Fibroblast of lung (primary cell): ENCODE results near the gene GAB1. TPM values are rescaled to one million over a fixed set of nuclear protein-coding genes. Genes with fewer than 3 reads are reported as not detected.
A peak's percentile ranks its signal among the peaks of the same experiment; 100 is the strongest.

Source experiments
- DNase-seq, 2 donors: peaks; one replicate each; pipeline versions ENCODE4 v3.0.0 to v3.0.0-alpha.2; 2010; ENCODE audit warnings: low read depth in 2 of 2
- H2AFZ ChIP-seq: 2 replicates; pipeline ENCODE4 v1.5.1; 2012; ENCODE audit warnings: low read length, control low read depth, inconsistent platforms
- H3K27ac ChIP-seq: 2 replicates; pipeline ENCODE4 v1.5.1; 2011; ENCODE audit warnings: low read length, control low read depth; ENCODE audit not compliant: insufficient read depth
- H3K27me3 ChIP-seq: 2 replicates; pipeline ENCODE4 v1.5.1; 2011; ENCODE audit warnings: mild to moderate bottlenecking, low read length; ENCODE audit not compliant: control insufficient read depth, insufficient read depth
- H3K36me3 ChIP-seq: 2 replicates; pipeline ENCODE4 v1.5.1; 2011; ENCODE audit warnings: low read length; ENCODE audit not compliant: control insufficient read depth, insufficient read depth
- H3K4me1 ChIP-seq: 2 replicates; pipeline ENCODE4 v1.5.1; 2011; ENCODE audit warnings: low read length; ENCODE audit not compliant: control insufficient read depth, insufficient read depth; ENCODE audit errors: extremely low read depth
- H3K4me2 ChIP-seq: 2 replicates; pipeline ENCODE4 v1.5.1; 2011; ENCODE audit warnings: low read length, control low read depth; ENCODE audit not compliant: insufficient read depth; ENCODE audit errors: extremely low read depth
- H3K4me3 ChIP-seq, 4 experiments: fragments of 200-600 bp in 1 of 4; sonication (generic) in 1 of 4; replicated peaks in 1 of 4; 2 replicates each; pipeline ENCODE4 v1.5.1; 2011 to 2016; ENCODE audit warnings: low read length in 4 of 4, low read depth in 3 of 4, mild to moderate bottlenecking in 3 of 4, control low read depth in 2 of 4, inconsistent platforms in 1 of 4, mixed read lengths in 1 of 4; ENCODE audit not compliant: insufficient read depth in 1 of 4; ENCODE audit errors: control extremely low read depth in 1 of 4
- H3K79me2 ChIP-seq: 2 replicates; pipeline ENCODE4 v1.5.1; 2012; ENCODE audit warnings: mild to moderate bottlenecking, low read length, inconsistent platforms; ENCODE audit not compliant: control insufficient read depth, insufficient read depth
- H3K9ac ChIP-seq: 2 replicates; pipeline ENCODE4 v1.5.1; 2011; ENCODE audit warnings: mild to moderate bottlenecking, low read length, control low read depth; ENCODE audit not compliant: insufficient read depth
- H3K9me3 ChIP-seq: 2 replicates; pipeline ENCODE4 v1.5.1; 2012; ENCODE audit warnings: low read depth, low read length; ENCODE audit not compliant: control insufficient read depth, insufficient read depth
- H4K20me1 ChIP-seq: 2 replicates; pipeline ENCODE4 v1.5.1; 2011; ENCODE audit warnings: low read length; ENCODE audit not compliant: control insufficient read depth, insufficient read depth; ENCODE audit errors: extremely low read depth
- CTCF ChIP-seq, 2 donors: IDR thresholded peaks in 1 of 2; conservative IDR thresholded peaks in 1 of 2; 1 replicate in 1 of 2; 2 replicates in 1 of 2; pipeline ENCODE4 v1.5.1; 2011 to 2012; ENCODE audit warnings: low read length in 2 of 2, control low read depth in 1 of 2, inconsistent platforms in 1 of 2, low read depth in 1 of 2, mild to moderate bottlenecking in 1 of 2
- EZH2 ChIP-seq: IDR thresholded peaks from 2 replicates; pipeline ENCODE4 v1.5.1; 2012; ENCODE audit warnings: low read length, control low read depth, mild to moderate bottlenecking; ENCODE audit errors: missing control alignments
- polyA plus RNA-seq, 2 donors: library from polyadenylated mRNA; depleted of rRNA in 1 of 2; stranded (reverse) in 1 of 2; unstranded in 1 of 2; fragments of >200 nt; gene quantifications; 2 replicates each; pipeline ENCODE4 v1.2.1, GENCODE V29; 2011 to 2012; ENCODE audit warnings: missing spikeins in 1 of 2
- total RNA-seq: library from RNA; depleted of rRNA; stranded (reverse); fragments of >200 nt; gene quantifications from 2 replicates; pipeline ENCODE4 v1.2.1, GENCODE V29; 2014

The GAB1 gene
- total and polyA plus RNA-seq, 2 donors (not counting 1 experiment from before 2014, with no cell fraction given), result 10.6 to 18.0 TPM

- H3K27me3 ChIP-seq, result no peaks in the 10 kb centered on the region
- DNase-seq, result peak; percentile 67
- TF ChIP-seq CTCF (conservative IDR thresholded peaks at IDR 0.05 in 1 of 2, IDR thresholded peaks at IDR 0.05 in 1 of 2; ENCODE audit: low read depth in 1 of 2, low read length in 2 of 2), result no peak
- no peak for TF ChIP-seq EZH2
- no peaks in the 10 kb centered on the region for H3K9me3 ChIP-seq
- no peaks in the 10 kb centered on the region for H3K36me3 ChIP-seq
- H3K4me2 ChIP-seq, result peak overlapping the region; percentile 61
- peak overlapping the region; percentile 49 to 93 (median 87) for H3K4me3 ChIP-seq
- H3K9ac ChIP-seq, result peak overlapping the region; percentile 76
- H3K79me2 ChIP-seq, result peaks cover 26% of the 10 kb centered on the region
- H2AFZ ChIP-seq, result no peak overlapping the region
- H4K20me1 ChIP-seq, result no peaks in the 10 kb centered on the region
- peaks cover 2% of the 10 kb centered on the region for H3K4me1 ChIP-seq
- peak overlapping the region; percentile 72 for H3K27ac ChIP-seq
These were observed 1.1 kb downstream of the GAB1 start for GRCh38 chr4:143337600-143338287.

GRCh38 chr4:143338313-143338712 lies 1.6 kb downstream of the GAB1 start:
- Histone ChIP-seq H2AFZ (no peak overlapping the region), H3K9ac (no peak overlapping the region)
- DNase-seq, result no peak

GRCh38 chr4:143339497-143339896 lies 2.8 kb downstream of the GAB1 start:
- Histone ChIP-seq H3K36me3 (no peaks in the 10 kb centered on the region), H3K4me1 (peaks cover 2% of the 10 kb centered on the region), H3K9ac (no peak overlapping the region), H4K20me1 (no peaks in the 10 kb centered on the region), H3K9me3 (no peaks in the 10 kb centered on the region), H3K4me3 (no peak overlapping the region), H3K79me2 (peaks cover 31% of the 10 kb centered on the region), H3K4me2 (peak overlapping the region; percentile 29), H3K27me3 (no peaks in the 10 kb centered on the region), H3K27ac (no peak overlapping the region), H2AFZ (no peak overlapping the region)
- TF ChIP-seq CTCF (conservative IDR thresholded peaks at IDR 0.05 in 1 of 2, IDR thresholded peaks at IDR 0.05 in 1 of 2; ENCODE audit: low read depth in 1 of 2, low read length in 2 of 2) (no peak), EZH2 (no peak)
- no peak for DNase-seq

More at GRCh38 chr4:143338313-143338712, 1.6 kb downstream of the GAB1 start:
- Histone ChIP-seq H3K4me3 (peak overlapping the region; percentile 49 to 93 (median 87)), H3K4me1 (peaks cover 2% of the 10 kb centered on the region), H3K36me3 (no peaks in the 10 kb centered on the region), H4K20me1 (no peaks in the 10 kb centered on the region), H3K9me3 (no peaks in the 10 kb centered on the region), H3K27ac (no peak overlapping the region), H3K27me3 (no peaks in the 10 kb centered on the region), H3K79me2 (peaks cover 30% of the 10 kb centered on the region), H3K4me2 (peak overlapping the region; percentile 61)
- TF ChIP-seq CTCF (conservative IDR thresholded peaks at IDR 0.05 in 1 of 2, IDR thresholded peaks at IDR 0.05 in 1 of 2; ENCODE audit: low read depth in 1 of 2, low read length in 2 of 2), result no peak
- no peak for TF ChIP-seq EZH2
